Stimulated activated naive CD4-positive, alpha-beta T cell treated with Interleukin-2 at 50 U/mL for 16 hours (primary cell): ENCODE measurements around the gene TMEM41B.
"Not testable (repeated sequence)": the region's sequence is repeated elsewhere in the genome, so short reads cannot be mapped to it uniquely, and the experiment has no call there.

Source experiments
- DNase-seq: peaks from one replicate; lab custom pipeline; 2025; lab: John Stamatoyannopoulos, UW

The TMEM41B gene

GRCh38 chr11:9314291-9315077 is at the start of gene TMEM41B:
TSS of gene TMEM41B (minus strand) at chr11:9314593. CDS start at chr11:9314441, 152 bp downstream.
- peak; percentile 99 for DNase-seq

DNA sequence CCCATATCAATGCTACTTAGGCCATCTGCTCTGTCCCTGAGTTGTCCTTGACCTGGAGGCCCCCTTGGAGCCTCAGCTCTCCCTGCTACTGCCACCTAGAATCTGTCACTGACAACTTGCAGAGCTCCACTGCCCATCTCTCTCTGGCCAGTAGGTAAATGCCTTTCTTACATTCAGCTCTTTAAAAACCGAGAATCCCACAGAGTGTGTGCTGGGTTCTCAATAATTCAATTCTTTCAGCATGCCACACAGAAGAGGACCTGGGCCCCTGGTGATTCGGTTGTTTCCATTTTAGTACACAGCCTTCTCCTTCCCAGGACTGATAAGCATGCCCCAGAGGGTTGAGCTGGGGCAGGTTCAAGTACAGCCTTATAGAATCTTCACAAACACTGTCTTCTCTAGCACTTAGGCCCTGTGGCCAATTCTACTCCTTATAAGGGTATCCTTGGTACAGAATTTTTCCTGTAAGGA is 48.0 kb upstream of the TMEM41B start:
- no peak for DNase-seq

DNA sequence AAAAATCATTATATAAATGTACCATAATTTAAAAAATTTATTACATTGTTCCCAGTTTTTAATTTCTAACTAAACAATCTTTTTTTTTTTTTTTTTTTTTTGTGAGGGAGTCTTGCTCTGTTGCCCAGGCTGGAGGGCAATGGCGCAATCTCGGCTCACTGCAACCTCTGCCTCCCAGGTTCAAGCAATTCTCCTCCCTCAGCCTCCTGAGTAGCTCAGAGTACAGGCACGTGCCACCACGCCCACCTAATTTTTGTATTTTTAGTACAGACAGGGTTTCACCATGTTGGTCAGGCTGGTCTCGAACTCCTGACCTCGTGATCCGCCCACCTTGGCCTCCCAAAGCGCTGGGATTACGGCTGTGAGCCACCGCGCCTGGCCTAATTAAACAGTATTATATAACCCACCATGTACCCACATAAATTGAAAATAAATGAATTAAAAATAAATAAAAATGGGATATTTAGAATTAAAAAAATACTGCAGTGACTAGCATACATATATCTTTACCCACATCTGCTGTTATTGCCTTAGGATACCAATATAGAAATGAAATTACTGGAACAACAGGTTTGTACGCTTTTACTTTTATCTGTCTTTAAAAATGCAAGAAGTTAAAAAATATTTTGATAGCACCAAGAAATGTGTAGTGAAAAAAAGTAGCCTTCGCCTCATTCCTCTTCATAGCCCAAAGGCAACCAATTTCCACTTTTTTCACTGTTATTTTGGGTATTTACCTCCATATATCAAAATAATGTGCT is 46.6 kb upstream of the TMEM41B start:
- not testable (repeated sequence) for DNase-seq

DNA sequence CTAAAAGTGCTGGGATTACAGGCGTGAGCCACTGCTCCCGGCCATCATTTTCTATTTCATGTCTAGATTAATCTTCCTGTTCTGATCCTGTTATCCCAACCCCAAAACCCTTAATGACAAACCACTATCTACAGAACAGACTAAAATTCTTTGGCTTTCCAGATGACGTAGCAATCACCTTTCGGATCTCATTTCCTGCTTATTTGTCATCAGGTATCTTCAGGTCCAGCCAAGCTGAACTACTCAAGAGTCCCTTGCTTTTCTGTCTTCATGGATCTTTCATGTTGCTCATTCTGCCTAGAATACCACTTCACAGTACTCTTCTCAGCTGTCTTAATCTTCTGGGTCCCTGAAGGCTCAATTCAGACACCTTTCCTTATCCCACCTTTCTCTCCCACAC is 42.6 kb upstream of the TMEM41B start:
- DNase-seq, result no peak

DNA sequence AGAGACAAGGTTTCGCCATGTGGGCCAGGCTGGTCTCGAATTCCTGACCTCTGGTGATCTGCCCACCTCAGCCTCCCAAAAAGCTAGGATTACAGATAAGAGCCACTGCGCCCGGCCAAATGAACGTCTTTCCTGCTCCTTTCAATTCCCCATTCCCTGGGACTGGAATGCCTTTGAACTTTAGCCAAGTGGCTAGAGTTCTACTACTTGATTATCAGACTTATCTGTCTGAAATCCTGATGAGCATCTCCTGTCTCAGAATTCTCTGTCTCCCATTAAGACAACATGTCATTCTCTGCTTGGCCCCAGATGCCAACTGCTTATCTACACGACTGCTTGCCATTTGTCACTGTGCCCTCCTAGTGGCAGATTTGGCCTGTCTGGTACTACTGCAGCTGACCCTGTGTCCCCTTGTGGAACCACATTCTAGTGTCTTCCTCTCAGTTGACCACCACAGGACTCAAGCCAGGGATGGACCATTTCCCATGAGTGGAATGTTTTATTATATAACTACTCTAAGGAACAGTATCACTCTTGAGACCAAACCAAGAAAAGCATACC is 37.0 kb upstream of the TMEM41B start:
- no peak for DNase-seq

- DNase-seq, result not testable (repeated sequence)
These were observed 33.4 kb upstream of the TMEM41B start for GRCh38 chr11:9347779-9348178.

DNA sequence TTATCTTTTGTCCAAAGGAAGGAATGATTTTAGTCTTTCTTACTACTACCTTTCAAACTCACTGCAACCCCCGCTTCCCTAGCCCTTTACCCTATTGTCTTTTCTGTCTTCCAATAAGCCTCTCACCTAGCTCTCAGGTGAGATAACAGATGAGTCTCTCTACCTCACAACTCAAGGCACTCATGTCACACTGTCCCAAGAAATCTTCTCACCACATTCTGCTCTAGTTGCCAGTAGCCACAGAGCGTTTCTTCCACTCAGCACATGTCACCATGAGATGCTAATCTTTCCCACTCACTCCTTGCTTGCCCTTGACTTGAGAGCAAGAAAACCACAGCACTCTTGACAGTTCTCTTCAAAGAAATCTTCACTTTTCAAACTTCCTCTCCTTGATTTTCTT is 32.7 kb upstream of the TMEM41B start:
- no peak for DNase-seq

DNA sequence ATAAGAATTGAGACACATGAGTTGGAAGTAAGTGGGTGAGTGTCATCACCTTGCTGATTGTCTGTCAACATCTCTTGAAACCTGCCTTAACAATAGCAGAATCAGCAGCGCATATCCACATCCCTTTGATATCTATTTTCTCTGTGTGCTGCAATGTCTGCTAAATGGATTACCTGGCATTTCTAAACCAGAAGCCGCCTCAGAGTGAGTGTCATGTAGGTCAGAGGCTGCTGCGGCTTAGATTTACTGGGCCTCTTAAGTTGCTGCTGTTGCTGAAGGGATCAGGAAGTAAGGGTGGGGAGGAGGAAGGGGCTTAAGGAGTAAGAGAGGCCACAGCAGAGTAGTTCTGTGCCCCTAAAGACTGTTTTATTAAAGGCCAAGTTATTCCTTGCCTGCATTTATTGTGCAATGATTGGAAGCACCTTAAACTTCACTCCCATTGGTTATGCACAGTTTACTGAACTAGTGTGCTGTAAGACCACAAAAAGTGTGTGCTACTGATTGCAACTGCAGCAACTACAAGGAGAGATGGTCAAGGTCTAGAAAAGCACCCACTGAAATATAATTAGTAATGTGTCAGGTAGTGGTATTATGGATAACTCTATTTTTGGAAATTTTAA is 29.8 kb upstream of the TMEM41B start:
- no peak for DNase-seq

DNA sequence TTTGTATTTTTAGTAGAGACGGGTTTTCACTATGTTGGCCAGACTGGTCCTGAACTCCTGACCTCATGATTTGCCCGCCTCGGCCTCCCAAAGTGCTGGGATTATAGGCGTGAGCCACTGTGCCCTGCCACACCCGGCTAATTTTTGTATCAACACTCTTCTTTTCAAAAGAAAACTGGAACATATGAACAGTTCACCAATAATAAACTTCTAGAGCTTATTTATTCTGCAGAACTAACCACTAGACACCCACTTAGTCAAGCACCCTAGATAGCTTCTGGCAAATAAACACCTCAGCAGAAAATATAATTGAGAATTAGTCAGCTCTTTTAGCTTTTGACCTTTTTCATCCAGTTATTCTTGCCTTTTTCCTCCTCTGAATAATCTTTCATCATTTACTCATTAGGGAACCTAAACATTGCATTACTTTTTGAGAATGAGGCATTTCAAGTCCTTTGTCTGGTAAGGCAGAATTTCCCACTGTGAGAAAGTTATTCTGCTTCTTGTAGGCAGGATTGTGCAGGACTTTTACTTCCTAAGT is 27.3 kb upstream of the TMEM41B start:
- DNase-seq, result no peak

DNA sequence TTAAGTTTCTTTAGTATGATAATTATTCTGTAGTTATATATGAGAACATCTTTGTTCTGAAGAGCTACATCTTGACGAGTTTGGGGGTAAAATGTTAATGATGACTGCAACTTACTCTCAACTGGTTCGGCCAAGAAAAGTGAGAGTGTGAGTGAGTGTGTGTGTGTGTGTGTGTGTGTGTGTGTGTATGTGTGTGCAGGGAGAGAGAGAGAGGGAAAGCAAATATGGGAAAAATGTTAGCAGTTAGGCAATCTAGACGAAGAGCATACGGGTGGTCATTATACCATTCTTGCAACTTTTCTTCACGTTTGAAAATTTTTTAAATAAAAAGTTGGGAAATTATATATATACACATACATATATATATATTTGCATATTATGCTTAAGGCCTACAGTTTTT is 18.3 kb upstream of the TMEM41B start:
- no peak for DNase-seq

DNA sequence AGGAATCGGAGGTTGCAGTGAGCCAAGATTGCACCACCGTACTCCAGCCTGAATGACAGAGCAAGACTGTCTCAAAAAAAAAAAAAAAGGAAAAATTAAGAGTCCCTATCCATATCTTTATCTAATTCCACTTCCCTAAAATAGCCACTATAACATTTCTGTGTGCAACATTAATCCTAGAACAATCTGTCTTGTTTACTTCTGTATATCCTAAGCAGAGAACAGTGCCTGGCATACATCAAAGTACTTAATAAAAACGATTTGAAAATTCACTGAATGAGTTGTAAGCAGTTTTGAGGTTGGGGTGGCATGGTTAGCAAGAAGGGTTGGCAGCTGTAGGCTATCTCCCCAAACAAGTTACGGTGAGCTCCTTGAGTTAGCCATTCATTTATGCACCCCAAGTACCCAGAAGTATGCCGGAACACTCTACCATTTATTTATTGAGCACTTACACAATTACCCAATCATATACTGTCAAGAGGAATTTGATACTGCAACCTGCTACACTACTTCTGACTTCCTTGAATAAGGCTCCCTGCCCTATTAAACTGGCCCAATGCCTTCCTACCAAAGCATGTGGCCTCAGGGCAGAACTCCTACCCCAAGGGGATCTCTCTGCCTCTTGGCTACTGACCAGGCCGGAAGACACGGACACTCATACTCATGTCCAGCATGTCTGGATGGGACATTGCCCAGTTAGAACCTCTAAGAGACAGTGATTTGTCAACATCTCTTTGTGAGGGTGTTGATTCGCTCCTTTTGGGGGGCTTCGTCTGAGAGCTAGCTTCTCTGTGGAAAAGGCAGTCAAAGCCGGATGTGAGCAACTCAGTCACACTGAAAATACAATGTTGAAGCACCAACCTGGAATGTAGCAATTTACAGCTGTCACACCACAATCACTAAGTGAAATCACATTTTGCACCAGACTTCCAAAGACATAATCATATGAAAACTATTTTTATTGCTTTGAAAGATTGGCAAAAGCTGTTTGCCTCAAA is 16.3 kb upstream of the TMEM41B start:
- no peak for DNase-seq

DNA sequence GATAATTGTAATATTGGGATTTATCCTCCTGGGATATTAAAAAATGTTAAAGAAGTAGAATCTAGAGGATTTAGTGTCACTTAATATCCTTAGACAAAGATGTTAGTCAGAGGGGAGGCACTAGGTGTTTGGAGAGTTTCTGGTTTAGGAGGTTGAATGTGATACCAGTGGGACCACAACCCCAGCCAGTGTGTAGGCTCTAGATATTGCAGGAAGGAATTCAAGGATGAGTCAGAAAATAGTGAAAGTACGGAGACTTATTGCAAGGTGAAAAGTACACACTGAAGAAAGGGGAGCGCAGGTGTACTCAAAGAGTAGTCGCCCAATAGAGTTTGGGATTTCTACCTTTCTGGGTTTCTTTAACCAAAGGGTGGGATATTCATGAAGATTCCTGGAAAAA is 5.7 kb upstream of the TMEM41B start:
- no peak for DNase-seq

GRCh38 chr11:9319377-9320001 is 5.1 kb upstream of the TMEM41B start:
- DNase-seq, result not testable (repeated sequence)

DNA sequence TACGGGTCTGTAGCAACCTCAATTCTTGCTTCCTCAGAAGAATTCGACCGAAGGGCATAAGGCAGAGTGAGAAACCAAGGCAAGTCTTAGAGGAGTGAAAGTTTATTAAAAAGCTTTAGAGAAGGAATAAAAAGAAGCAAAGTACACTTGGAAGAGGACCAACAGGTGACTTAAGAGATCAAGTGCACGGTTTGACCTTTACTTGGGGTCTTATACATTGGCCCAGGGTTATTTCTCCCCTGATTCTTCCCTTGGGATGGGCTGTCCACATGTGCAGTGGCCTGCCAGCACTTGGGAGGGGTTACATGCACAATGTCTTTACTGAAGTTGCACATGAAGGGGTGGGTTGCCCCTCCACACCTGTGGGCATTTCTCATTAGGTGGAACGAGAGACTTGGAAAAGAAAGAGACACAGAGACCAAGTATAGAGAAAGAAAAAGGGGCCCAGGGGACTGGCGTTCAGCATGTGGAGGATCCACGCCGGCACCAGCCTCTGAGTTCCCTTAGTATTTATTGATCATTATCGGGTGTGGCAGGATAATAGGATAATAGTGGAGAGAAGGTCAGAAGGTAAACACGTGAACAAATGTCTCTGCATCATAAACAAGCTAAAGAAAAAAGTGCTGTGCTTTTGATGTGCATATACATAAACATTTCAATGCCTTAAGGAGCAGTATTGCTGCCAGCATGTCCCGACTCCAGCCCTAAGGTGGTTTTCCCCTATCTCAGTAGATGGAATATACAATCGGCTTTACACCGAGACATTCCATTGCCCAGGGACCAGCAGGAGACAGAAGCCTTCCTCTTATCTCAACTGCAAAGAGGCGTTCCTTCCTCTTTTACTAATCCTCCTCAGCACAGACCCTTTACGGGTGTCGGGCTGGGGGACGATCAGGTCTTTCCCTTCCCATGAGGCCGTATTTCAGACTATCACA is 4.3 kb upstream of the TMEM41B start:
- DNase-seq, result not testable (repeated sequence)

- DNase-seq, result no peak
These were observed 1.9 kb upstream of the TMEM41B start for GRCh38 chr11:9316334-9316733.

GRCh38 chr11:9315078-9315688 is 790 bp upstream of the TMEM41B start:
- no peak for DNase-seq

DNA sequence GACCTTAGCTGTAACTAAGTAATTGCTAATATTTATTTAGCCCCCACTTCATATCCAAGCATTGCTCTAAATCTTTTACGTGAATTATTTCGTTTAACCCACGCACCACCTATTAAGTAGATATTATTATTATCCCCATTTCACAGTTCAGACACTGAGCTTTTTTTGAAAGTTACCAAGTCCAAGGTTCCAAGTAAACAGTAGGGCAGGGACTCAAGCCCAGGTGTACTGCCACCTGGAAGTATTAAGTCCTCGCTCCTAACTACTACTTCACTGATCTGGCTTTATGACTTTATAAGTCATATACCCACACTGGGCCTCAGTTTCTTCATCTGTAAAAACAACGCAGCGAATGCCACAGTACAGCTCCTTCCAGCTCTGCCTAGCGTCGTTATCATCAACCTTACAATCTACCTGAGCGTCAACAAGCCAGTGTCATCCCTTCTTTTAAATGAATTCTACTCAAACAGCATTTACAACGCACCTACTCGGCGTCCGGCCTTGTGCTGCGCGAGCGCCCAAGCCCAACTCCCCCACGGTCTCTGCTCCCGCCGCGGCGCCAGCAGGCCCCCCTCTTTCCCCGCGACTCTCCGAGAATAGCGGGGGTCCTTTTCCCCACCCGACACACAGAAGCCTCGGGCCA is 624 bp downstream of the TMEM41B start:
- DNase-seq, result no peak

- DNase-seq, result no peak
These were observed 3.8 kb downstream of the TMEM41B start for GRCh38 chr11:9310485-9311090.
